Thymus (tissue), 11 donors: ENCODE results near the gene PRSS53. TPM values are rescaled to one million over a fixed set of nuclear protein-coding genes. Genes with fewer than 3 reads are reported as not detected.
A peak's percentile ranks its signal among the peaks of the same experiment; 100 is the strongest.
"Not testable (repeated sequence)": the region's sequence is repeated elsewhere in the genome, so short reads cannot be mapped to it uniquely, and the experiment has no call there.

Experiments used
- DNase-seq, 9 donors: peaks; one replicate each; pipeline ENCODE4 v3.0.0-alpha.2; 2013; ENCODE audit warnings: low spot score in 9 of 9, low read depth in 6 of 9, missing footprints in 1 of 9
- H3K27ac ChIP-seq, 2 donors: one replicate each; pipeline ENCODE4 v1.5.1; 2013; ENCODE audit warnings: control low read depth in 1 of 2, low read depth in 1 of 2, low read length in 1 of 2, mild to moderate bottlenecking in 1 of 2, moderate library complexity in 1 of 2
- H3K27me3 ChIP-seq, 2 donors: one replicate each; pipeline ENCODE4 v1.5.1; 2013; ENCODE audit warnings: low read length in 1 of 2; ENCODE audit not compliant: control insufficient read depth in 2 of 2, insufficient read depth in 1 of 2
- H3K36me3 ChIP-seq, 2 donors: one replicate each; pipeline ENCODE4 v1.5.1; 2013; ENCODE audit warnings: low read length in 1 of 2, mild to moderate bottlenecking in 1 of 2, moderate library complexity in 1 of 2; ENCODE audit not compliant: control insufficient read depth in 2 of 2, insufficient read depth in 2 of 2
- H3K4me1 ChIP-seq, 2 donors: one replicate each; pipeline ENCODE4 v1.5.1; 2013; ENCODE audit warnings: low read length in 2 of 2; ENCODE audit not compliant: control insufficient read depth in 2 of 2, insufficient read depth in 2 of 2
- H3K4me3 ChIP-seq, 2 donors: one replicate each; pipeline ENCODE4 v1.5.1; 2013; ENCODE audit warnings: low read length in 2 of 2, control low read depth in 1 of 2, mild to moderate bottlenecking in 1 of 2
- H3K9me3 ChIP-seq, 2 donors: one replicate each; pipeline ENCODE4 v1.5.1; 2013; ENCODE audit warnings: low read length in 1 of 2, mild to moderate bottlenecking in 1 of 2; ENCODE audit not compliant: control insufficient read depth in 2 of 2, insufficient read depth in 1 of 2
- WGBS: extraction: QIAGEN DNeasy Blood & Tissue Kit; methylation state at CpG from one replicate; pipeline ENCODE4 v1.1.7; 2013; 5-methylcytosine and 5-hydroxymethylcytosine counted together
- polyA plus RNA-seq: library from polyadenylated mRNA; stranded (reverse); fragments of 200-250 nt; gene quantifications from one replicate; pipeline ENCODE4 v1.2.3, GENCODE V29; 2013
- total RNA-seq: library from RNA; stranded (reverse); fragments of 120-200 nt; gene quantifications from one replicate; pipeline ENCODE4 v1.2.4, GENCODE V29; 2013
- donor health status: healthy.

PRSS53 gene
- total and polyA plus RNA-seq, 2 donors, result 0.90 to 2.9 TPM

GRCh38 chr16:31100876-31101641, 12.3 kb upstream of the PRSS53 start:
- not testable (repeated sequence) for H3K4me3 ChIP-seq, H3K36me3 ChIP-seq, H3K27me3 ChIP-seq, DNase-seq, H3K4me1 ChIP-seq, H3K9me3 ChIP-seq, H3K27ac ChIP-seq
- 96% methylated on average over 13 of the region's 13 CpGs for WGBS

- H3K36me3 ChIP-seq, result no peaks in the 10 kb centered on the region
- no peak overlapping the region for H3K27ac ChIP-seq
- no peak for DNase-seq
- no peak overlapping the region for H3K4me3 ChIP-seq
- no peaks in the 10 kb centered on the region for H3K9me3 ChIP-seq
- H3K27me3 ChIP-seq, result no peaks in the 10 kb centered on the region
- H3K4me1 ChIP-seq, result peaks cover 0 to 7% of the 10 kb centered on the region in 2 donors
- 88% methylated on average over 4 of the region's 4 CpGs for WGBS
These were observed 11.3 kb upstream of the PRSS53 start for GRCh38 chr16:31099860-31100638.

GRCh38 chr16:31094424-31095120, 5.8 kb upstream of the PRSS53 start, which contains the start of gene VKORC1:
TSS of gene VKORC1 (minus strand) at chr16:31094797. CDS start at chr16:31094729, 68 bp downstream.
- no peaks in the 10 kb centered on the region for H3K27me3 ChIP-seq
- peak within 1 kb of the TSS; percentile 79 to 90 for H3K4me3 ChIP-seq
- peaks cover 10 to 18% of the 10 kb centered on the region in 2 donors for H3K4me1 ChIP-seq
- H3K36me3 ChIP-seq, result peaks cover 14 to 19% of the 10 kb centered on the region in 2 donors
- peak within 1 kb of the TSS; percentile 97 for H3K27ac ChIP-seq
- peak; percentile 65 to 93 (median 82) for DNase-seq
- under 1% methylated on average over 69 of the region's 69 CpGs for WGBS
- peaks cover 0 to 4% of the 10 kb centered on the region in 2 donors for H3K9me3 ChIP-seq

- 2% methylated on average over 20 of the region's 20 CpGs for WGBS
These were observed 5.3 kb upstream of the PRSS53 start for GRCh38 chr16:31094088-31094423.

GRCh38 chr16:31093132-31093703, 4.5 kb upstream of the PRSS53 start:
- Histone ChIP-seq H3K27ac (peak overlapping the region in 1 of 2 donors; percentile 18), H3K27me3 (no peaks in the 10 kb centered on the region), H3K4me3 (no peak overlapping the region), H3K36me3 (peaks cover 19 to 25% of the 10 kb centered on the region in 2 donors), H3K4me1 (peaks cover 10 to 18% of the 10 kb centered on the region in 2 donors), H3K9me3 (peaks cover 0 to 4% of the 10 kb centered on the region in 2 donors)
- no peak for DNase-seq
- WGBS, result 86% methylated on average over 17 of the region's 17 CpGs

More at GRCh38 chr16:31094088-31094423, 5.3 kb upstream of the PRSS53 start:
- Histone ChIP-seq H3K27ac (peak overlapping the region; percentile 97), H3K36me3 (peaks cover 19% of the 10 kb centered on the region in 2 donors), H3K4me3 (peak overlapping the region; percentile 79 to 90), H3K4me1 (peaks cover 10 to 18% of the 10 kb centered on the region in 2 donors), H3K9me3 (peaks cover 0 to 4% of the 10 kb centered on the region in 2 donors), H3K27me3 (no peaks in the 10 kb centered on the region)
- no peak for DNase-seq

- 98% methylated on average over 5 of the region's 5 CpGs for WGBS
- Histone ChIP-seq H3K36me3 (peaks cover 20 to 29% of the 10 kb centered on the region in 2 donors), H3K4me3 (no peak overlapping the region), H3K27me3 (no peaks in the 10 kb centered on the region), H3K9me3 (peaks cover 0 to 4% of the 10 kb centered on the region in 2 donors), H3K27ac (no peak overlapping the region), H3K4me1 (peaks cover 10 to 18% of the 10 kb centered on the region in 2 donors)
- no peak for DNase-seq
These were observed 3.6 kb upstream of the PRSS53 start for GRCh38 chr16:31092330-31092729.

- peaks cover 10 to 15% of the 10 kb centered on the region in 2 donors for H3K4me1 ChIP-seq
- no peak overlapping the region for H3K4me3 ChIP-seq
- H3K27me3 ChIP-seq, result no peaks in the 10 kb centered on the region
- H3K9me3 ChIP-seq, result peaks cover 0 to 4% of the 10 kb centered on the region in 2 donors
- peaks cover 36 to 42% of the 10 kb centered on the region in 2 donors for H3K36me3 ChIP-seq
- 98% methylated on average over 2 of the region's 2 CpGs for WGBS
- DNase-seq, result no peak
- H3K27ac ChIP-seq, result no peak overlapping the region
These were observed 1.8 kb upstream of the PRSS53 start for GRCh38 chr16:31090540-31090939.

GRCh38 chr16:31089199-31089598, 456 bp upstream of the PRSS53 start:
- WGBS, result 90% methylated on average over 8 of the region's 8 CpGs
- no peak overlapping the region for H3K4me3 ChIP-seq
- DNase-seq, result no peak
- H3K27ac ChIP-seq, result no peak overlapping the region
- no peaks in the 10 kb centered on the region for H3K9me3 ChIP-seq
- peaks cover 38 to 53% of the 10 kb centered on the region in 2 donors for H3K36me3 ChIP-seq
- no peaks in the 10 kb centered on the region for H3K27me3 ChIP-seq
- peaks cover 10% of the 10 kb centered on the region in 2 donors for H3K4me1 ChIP-seq
